Caco-2 (cell line): ENCODE data around the gene CCND2. TPM values are rescaled to one million over a fixed set of nuclear protein-coding genes. Genes with fewer than 3 reads are reported as not detected.

Source experiments
- BruUV-seq: library from RNA; stranded (reverse); fragments of 400-500 nt; replicated peaks from 2 replicates; lab custom pipeline; 2021; lab: Mats Ljungman, UMichigan
- CTCF ChIA-PET: fragments of 300-600 bp; sonication (Branson Sonifier 250); formaldehyde crosslinking; loops from one replicate; lab custom pipeline; 2022; ENCODE audit warnings: antibody characterized with exemption; lab: Charles Lee
- POLR2A ChIA-PET: fragments of 300-600 bp; sonication (Branson Sonifier 250); formaldehyde crosslinking; loops from one replicate; lab custom pipeline; 2022; ENCODE audit warnings: antibody characterized with exemption; lab: Charles Lee
- DNase-seq, 2 experiments: peaks; one replicate each; pipeline versions ENCODE4 v3.0.0 to v3.0.0-alpha.2; 2020 to 2022
- H3K27me3 ChIP-seq: replicated peaks from 2 replicates; pipeline ENCODE4 v1.6.0; 2011; ENCODE audit warnings: low read length; ENCODE audit not compliant: control insufficient read depth, insufficient read depth
- H3K36me3 ChIP-seq: 2 replicates; pipeline ENCODE4 v1.5.1; 2011; ENCODE audit warnings: low read length; ENCODE audit not compliant: control insufficient read depth, insufficient read depth
- H3K4me1 ChIP-seq: fragments of 250-450 bp; sonication (Bioruptor Pico); 2 replicates; pipeline ENCODE4 v1.5.1; 2020; ENCODE audit warnings: mild to moderate bottlenecking
- H3K4me3 ChIP-seq: 2 replicates; pipeline ENCODE4 v1.5.1; 2011; ENCODE audit warnings: low read depth, mild to moderate bottlenecking, control low read depth, low read length
- H3K9me3 ChIP-seq: fragments of 250-450 bp; sonication (Bioruptor Pico); 2 replicates; pipeline ENCODE4 v1.5.1; 2020; ENCODE audit warnings: mild to moderate bottlenecking, moderate library complexity
- H3K27ac Mint-ChIP-seq: one replicate; pipeline ENCODE4 v1.8.0; 2022; ENCODE audit warnings: mixed read lengths; ENCODE audit not compliant: unreplicated experiment
- H3K27me3 Mint-ChIP-seq: one replicate; pipeline ENCODE4 v1.8.0; 2022; ENCODE audit warnings: mixed read lengths; ENCODE audit not compliant: insufficient read depth, unreplicated experiment
- H3K36me3 Mint-ChIP-seq: one replicate; pipeline ENCODE4 v1.8.0; 2022; ENCODE audit warnings: mild to moderate bottlenecking, mixed read lengths; ENCODE audit not compliant: insufficient read depth, unreplicated experiment
- H3K4me1 Mint-ChIP-seq: one replicate; pipeline ENCODE4 v1.8.0; 2022; ENCODE audit warnings: low read depth, mixed read lengths; ENCODE audit not compliant: unreplicated experiment
- H3K4me3 Mint-ChIP-seq: one replicate; pipeline ENCODE4 v1.8.0; 2022; ENCODE audit warnings: mild to moderate bottlenecking, moderate library complexity, mixed read lengths; ENCODE audit not compliant: unreplicated experiment
- H3K9me3 Mint-ChIP-seq: one replicate; pipeline ENCODE4 v1.8.0; 2022; ENCODE audit warnings: mixed read lengths; ENCODE audit not compliant: unreplicated experiment
- CTCF ChIP-seq, 2 experiments: fragments of 200-600 bp in 1 of 2; IDR thresholded peaks; 1 replicate in 1 of 2; 2 replicates in 1 of 2; pipeline versions ENCODE4 v1.5.1 to v1.8.0; 2011 to 2022; ENCODE audit warnings: antibody characterized with exemption in 1 of 2, control low read depth in 1 of 2, inconsistent platforms in 1 of 2, low read depth in 1 of 2, low read length in 1 of 2, mild to moderate bottlenecking in 1 of 2, moderate library complexity in 1 of 2; ENCODE audit not compliant: insufficient read depth in 1 of 2, severe bottlenecking in 1 of 2, unreplicated experiment in 1 of 2
- intact Hi-C: fragments of 100-400 bp; cut with micrococcal nuclease; formaldehyde crosslinking; loops from one replicate; pipeline ENCODE4 v1.10.0; 2022; ENCODE audit not compliant: unreplicated experiment
- total RNA-seq: library from RNA; stranded (reverse); gene quantifications from 2 replicates; pipeline ENCODE4 v1.2.3, GENCODE V29; 2022

Gene CCND2
- total RNA-seq, 1 experiment from 2014 or later = 145 TPM

GRCh38 chr12:4302881-4303280 is 29.3 kb downstream of the CCND2 start:
- Mint-ChIP-seq H3K9me3 (no peaks in the 10 kb centered on the region), H3K27me3 (no peaks in the 10 kb centered on the region), H3K4me1 (peaks cover 41% of the 10 kb centered on the region), H3K36me3 (peaks cover 35% of the 10 kb centered on the region), H3K4me3 (no peak overlapping the region), H3K27ac (peak overlapping the region; percentile 56)
- peak in 1 of 2 experiments; percentile 33 for DNase-seq
- POLR2A ChIA-PET = no interaction called here
- no peak for TF ChIP-seq CTCF (IDR thresholded peaks at IDR 0.05; ENCODE audit: insufficient read depth in 1 of 2, low read depth in 1 of 2, low read length in 1 of 2, severe bottlenecking in 1 of 2, unreplicated experiment in 1 of 2)
- no peaks in the 10 kb centered on the region for H3K36me3 ChIP-seq
- intact Hi-C loops = no loop called here
- TSS peak; percentile 13 for BruUV-seq
- no peak overlapping the region for H3K4me3 ChIP-seq
- peaks cover 22% of the 10 kb centered on the region for H3K4me1 ChIP-seq
- no peaks in the 10 kb centered on the region for H3K9me3 ChIP-seq
- CTCF ChIA-PET = interaction anchor here (1.4 kb wide), 1 partner anchor 26 kb away, joined by 6 read pairs; no protein-coding TSS in a partner anchor
- no peaks in the 10 kb centered on the region for H3K27me3 ChIP-seq

GRCh38 chr12:4303750-4304149 is 30.2 kb downstream of the CCND2 start:
- Histone ChIP-seq H3K4me3 (no peak overlapping the region), H3K4me1 (peaks cover 31% of the 10 kb centered on the region), H3K36me3 (no peaks in the 10 kb centered on the region), H3K9me3 (no peaks in the 10 kb centered on the region), H3K27me3 (no peaks in the 10 kb centered on the region)
- no peaks in the 10 kb centered on the region for H3K27me3 Mint-ChIP-seq
- peak overlapping the region; percentile 56 for H3K27ac Mint-ChIP-seq
- no TSS peak for BruUV-seq
- H3K4me1 Mint-ChIP-seq = peaks cover 50% of the 10 kb centered on the region
- CTCF ChIA-PET = interaction anchor here (0.6 to 1.4 kb wide), 2 partner anchors 25 to 27 kb away, joined by 3 to 6 read pairs; no protein-coding TSS in a partner anchor
- intact Hi-C loops = no loop called here
- no peak for TF ChIP-seq CTCF (IDR thresholded peaks at IDR 0.05; ENCODE audit: insufficient read depth in 1 of 2, low read depth in 1 of 2, low read length in 1 of 2, severe bottlenecking in 1 of 2, unreplicated experiment in 1 of 2)
- H3K4me3 Mint-ChIP-seq = no peak overlapping the region
- POLR2A ChIA-PET = no interaction called here
- H3K36me3 Mint-ChIP-seq = peaks cover 40% of the 10 kb centered on the region
- H3K9me3 Mint-ChIP-seq = no peaks in the 10 kb centered on the region
- peak in 1 of 2 experiments; percentile 13 for DNase-seq

GRCh38 chr12:4307593-4308333 is 34.2 kb downstream of the CCND2 start:
- POLR2A ChIA-PET = interaction anchor here (0.5 to 0.6 kb wide), 3 partner anchors 21 to 276 kb away, joined by 3 to 4 read pairs (median 4); no protein-coding TSS in a partner anchor
- no peaks in the 10 kb centered on the region for H3K27me3 ChIP-seq
- no peaks in the 10 kb centered on the region for H3K36me3 ChIP-seq
- DNase-seq = peak; percentile 95 to 97
- Mint-ChIP-seq H3K9me3 (no peaks in the 10 kb centered on the region), H3K36me3 (peaks cover 25% of the 10 kb centered on the region), H3K27ac (peak overlapping the region; percentile 98), H3K4me3 (peak overlapping the region; percentile 69), H3K27me3 (no peaks in the 10 kb centered on the region), H3K4me1 (peaks cover 43% of the 10 kb centered on the region)
- CTCF ChIA-PET = interaction anchor here (0.6 to 3.0 kb wide), 6 partner anchors 13 to 1820 kb away, joined by 3 to 11 read pairs (median 4); partner anchors contain the start of gene CCND2
- no TSS peak for BruUV-seq
- H3K4me1 ChIP-seq = peaks cover 34% of the 10 kb centered on the region
- TF ChIP-seq CTCF (IDR thresholded peaks at IDR 0.05; ENCODE audit: insufficient read depth in 1 of 2, low read depth in 1 of 2, low read length in 1 of 2, severe bottlenecking in 1 of 2, unreplicated experiment in 1 of 2) = peak; percentile 91 to 92
- H3K9me3 ChIP-seq = no peaks in the 10 kb centered on the region
- intact Hi-C loops = loop anchor here (1.0 to 5.0 kb wide), 6 partner anchors 13 to 451 kb away; no protein-coding TSS in a partner anchor
- peak overlapping the region; percentile 28 for H3K4me3 ChIP-seq
